A549 (cell line): ENCODE data around the gene SERP1. TPM values are rescaled to one million over a fixed set of nuclear protein-coding genes. Genes with fewer than 3 reads are reported as not detected.

Source experiments
- ATAC-seq, 2 experiments: fragments of 200-7000 bp in 1 of 2; fragments of >200 bp in 1 of 2; cut with Nextera tagmentation in 1 of 2; cut with Tn5 transposase in 1 of 2; 3 replicates each; pipeline versions ENCODE4 v1.8.0 to v1.9.1; 2018 to 2020; ENCODE audit warnings: mild to moderate bottlenecking in 1 of 2, moderate library complexity in 1 of 2
- CTCF ChIA-PET: fragments of 300-600 bp; sonication (Branson Sonifier 250); formaldehyde crosslinking; extraction: SDS; loops from one replicate; lab custom pipeline; 2021; ENCODE audit warnings: antibody characterized with exemption, inconsistent platforms; lab: Yijun Ruan, JAX
- POLR2A ChIA-PET: fragments of 350-600 bp; formaldehyde crosslinking; extraction: SDS; loops from one replicate; lab custom pipeline; 2021; ENCODE audit warnings: antibody characterized with exemption, inconsistent platforms; lab: Yijun Ruan, JAX
- DNase-seq, 2 experiments: peaks; one replicate each; pipeline versions ENCODE4 v3.0.0 to v3.0.0-alpha.2; 2011 to 2016; ENCODE audit warnings: low read depth in 1 of 2, low spot score in 1 of 2
- FAIRE-seq: peaks from 2 replicates; lab custom pipeline; 2011; peaks lifted over from hg19 to GRCh38; lab: Jason Lieb, UNC
- H3K27ac ChIP-seq, 2 experiments: fragments of >200 bp; sonication (Bioruptor Twin); formaldehyde crosslinking; 3 replicates each; pipeline ENCODE4 v1.5.1; 2016 to 2017
- H3K4me1 ChIP-seq: fragments of >200 bp; sonication (Bioruptor Twin); formaldehyde crosslinking; 3 replicates; pipeline ENCODE4 v1.6.1; 2016
- H3K4me2 ChIP-seq: fragments of >200 bp; sonication (Bioruptor Twin); formaldehyde crosslinking; 3 replicates; pipeline ENCODE4 v1.6.1; 2016
- H3K4me3 ChIP-seq: fragments of >200 bp; sonication (Bioruptor Twin); formaldehyde crosslinking; 3 replicates; pipeline ENCODE4 v1.5.1; 2016
- H3K9me3 ChIP-seq: fragments of >200 bp; sonication (Bioruptor Twin); formaldehyde crosslinking; 3 replicates; pipeline ENCODE4 v1.6.1; 2016
- CBX2 ChIP-seq: fragments of 200-600 bp; sonication (generic); IDR thresholded peaks from 2 replicates; pipeline ENCODE4 v1.6.1; 2016; ENCODE audit warnings: low read depth, mild to moderate bottlenecking, borderline replicate concordance
- CBX8 ChIP-seq: fragments of 200-600 bp; sonication (generic); IDR thresholded peaks from 2 replicates; pipeline ENCODE4 v1.6.1; 2016
- ESRRA ChIP-seq: fragments of 150-350 bp; IDR thresholded peaks from 2 replicates; pipeline ENCODE4 v1.6.1; 2014; ENCODE audit warnings: mild to moderate bottlenecking, low read length, borderline replicate concordance
- HOXB5 ChIP-seq: fragments of 250-450 bp; sonication (Bioruptor Pico); IDR thresholded peaks from 2 replicates; pipeline ENCODE4 v1.5.0; 2020; ENCODE audit warnings: mild to moderate bottlenecking, moderate library complexity
- JUN ChIP-seq, 2 experiments: fragments of >200 bp; sonication (Bioruptor Twin); formaldehyde crosslinking; IDR thresholded peaks; 2 replicates in 1 of 2; 3 replicates in 1 of 2; pipeline ENCODE4 v1.6.1; 2016 to 2017
- KDM5A ChIP-seq: fragments of 200-600 bp; sonication (generic); IDR thresholded peaks from 2 replicates; pipeline ENCODE4 v1.6.1; 2016; ENCODE audit warnings: antibody characterized with exemption, mild to moderate bottlenecking
- MAFK ChIP-seq: fragments of 450-650 bp; IDR thresholded peaks from 2 replicates; pipeline ENCODE4 v1.6.1; 2014; ENCODE audit not compliant: partially characterized antibody
- NFE2L2 ChIP-seq: fragments of 150-350 bp; conservative IDR thresholded peaks from 2 replicates; pipeline ENCODE4 v1.6.1; 2014; ENCODE audit warnings: low read length
- NR3C1 ChIP-seq: fragments of >200 bp; sonication (Bioruptor Twin); formaldehyde crosslinking; IDR thresholded peaks from 3 replicates; pipeline ENCODE4 v1.6.1; 2017
- PHF8 ChIP-seq: fragments of 200-600 bp; sonication (generic); IDR thresholded peaks from 2 replicates; pipeline ENCODE4 v1.6.1; 2016; ENCODE audit warnings: low read depth, mild to moderate bottlenecking, antibody characterized with exemption, moderate library complexity, borderline replicate concordance
- POLR2AphosphoS2 ChIP-seq: conservative IDR thresholded peaks from 2 replicates; pipeline ENCODE4 v1.6.1; 2012; ENCODE audit warnings: low read length, improper control_type of control experiment, inconsistent platforms
- RFX5 ChIP-seq: fragments of 450-650 bp; IDR thresholded peaks from 2 replicates; pipeline ENCODE4 v1.7.1; 2014; ENCODE audit warnings: antibody characterized with exemption, mild to moderate bottlenecking, moderate library complexity
- RNF2 ChIP-seq: fragments of 200-600 bp; sonication (generic); IDR thresholded peaks from 2 replicates; pipeline ENCODE4 v1.6.1; 2016; ENCODE audit warnings: low read depth, mild to moderate bottlenecking, antibody characterized with exemption, moderate library complexity, borderline replicate concordance
- SMC3 ChIP-seq: fragments of >200 bp; sonication (Bioruptor Twin); formaldehyde crosslinking; IDR thresholded peaks from 3 replicates; pipeline ENCODE4 v1.6.1; 2018; ENCODE audit warnings: inconsistent platforms
- TP53 ChIP-seq: fragments of 250-450 bp; sonication (Bioruptor Pico); IDR thresholded peaks from 2 replicates; pipeline ENCODE4 v1.5.0; 2021; ENCODE audit warnings: mild to moderate bottlenecking, moderate library complexity
- ZC3H11A ChIP-seq: fragments of 450-650 bp; IDR thresholded peaks from 2 replicates; pipeline ENCODE4 v1.6.1; 2014; ENCODE audit warnings: antibody characterized with exemption, mild to moderate bottlenecking
- ZFP36 ChIP-seq: fragments of 450-650 bp; IDR thresholded peaks from 2 replicates; pipeline ENCODE4 v1.6.1; 2014; ENCODE audit warnings: borderline replicate concordance; ENCODE audit not compliant: partially characterized antibody
- WGBS: methylation state at CpG from one replicate; pipeline ENCODE4 v1.1.6; 2017; ENCODE audit errors: missing lambda C conversion rate; 5-methylcytosine and 5-hydroxymethylcytosine counted together
- polyA plus RNA-seq, 4 experiments: library from polyadenylated mRNA; depleted of rRNA in 3 of 4; stranded (reverse); fragments of >200 nt; fragmentation: RNase III in 1 of 4; extraction: RNeasy Plus Mini Kit Qiagen cat#74134 plus additional on column Dnase treatment in 1 of 4; gene quantifications; 2 replicates in 3 of 4; 3 replicates in 1 of 4; pipeline ENCODE4 v1.2.3, GENCODE V29; 2011 to 2017
- TF ChIP-seq, protein P1 (sequence below): fragments of >200 bp; sonication (Bioruptor Twin); formaldehyde crosslinking; IDR thresholded peaks from 3 replicates; pipeline ENCODE4 v1.5.1; 2016
- TF ChIP-seq, protein P2 (sequence below): fragments of 250-450 bp; sonication (Bioruptor Pico); IDR thresholded peaks from 2 replicates; pipeline ENCODE4 v1.5.0; 2021; ENCODE audit warnings: mild to moderate bottlenecking, moderate library complexity, borderline replicate concordance
- TF ChIP-seq, protein P3 (sequence below): fragments of 150-350 bp; IDR thresholded peaks from 2 replicates; pipeline ENCODE4 v1.6.1; 2014; ENCODE audit warnings: low read depth, mild to moderate bottlenecking, low read length
- TF ChIP-seq, protein P4 (sequence below): IDR thresholded peaks from 2 replicates; pipeline ENCODE4 v1.6.1; 2012
- TF ChIP-seq, protein P5 (sequence below): fragments of >200 bp; sonication (Bioruptor Twin); formaldehyde crosslinking; IDR thresholded peaks from 2 replicates; pipeline ENCODE4 v1.6.1; 2016

SERP1 gene
- polyA plus RNA-seq, 2 of the 4 experiments (the other 2 are of a cell fraction): 84.3 to 94.7 TPM

DNA sequence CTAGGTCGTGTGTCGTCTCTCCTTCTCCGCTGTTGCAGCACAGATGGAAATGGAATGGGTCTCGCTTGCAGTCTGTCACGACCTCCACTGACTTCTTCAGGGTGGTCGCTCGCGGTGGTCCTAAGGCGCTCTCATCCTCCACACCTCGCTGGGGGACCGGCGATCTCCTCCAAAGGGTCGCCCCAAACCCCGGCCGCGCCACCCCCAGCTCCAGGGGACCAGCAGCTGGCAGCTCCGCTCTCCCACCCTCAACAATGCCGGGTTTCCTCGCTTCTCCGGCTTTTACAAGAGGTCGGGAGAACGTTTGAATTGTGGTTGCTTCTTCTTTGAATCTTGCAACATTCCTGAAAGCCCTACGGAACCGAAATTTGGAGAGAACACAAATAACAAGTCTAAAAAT is 25.9 kb downstream of the SERP1 start:
- no peak for FAIRE-seq
- H3K9me3 ChIP-seq: no peaks in the 10 kb centered on the region
- peak overlapping the region; percentile 39 for H3K4me3 ChIP-seq
- 63% methylated on average over 24 of the region's 24 CpGs for WGBS
- CTCF ChIA-PET: interaction anchor here (0.6 to 2.4 kb wide), 4 partner anchors 11 to 216 kb away, joined by 3 to 12 read pairs (median 4); no protein-coding TSS in a partner anchor
- ATAC-seq: peak; percentile 34 to 45; a peak in 3 of 6 replicates
- no peak overlapping the region for H3K27ac ChIP-seq
- no peaks in the 10 kb centered on the region for H3K4me1 ChIP-seq
- no peak for DNase-seq
- TF ChIP-seq RFX5 (no peak), KDM5A (no peak), HOXB5 (CRISPR knock-in tag) (no peak), NR3C1 (no peak), ZFP36 (no peak), ZC3H11A (no peak)
- TF ChIP-seq, protein P1, sequence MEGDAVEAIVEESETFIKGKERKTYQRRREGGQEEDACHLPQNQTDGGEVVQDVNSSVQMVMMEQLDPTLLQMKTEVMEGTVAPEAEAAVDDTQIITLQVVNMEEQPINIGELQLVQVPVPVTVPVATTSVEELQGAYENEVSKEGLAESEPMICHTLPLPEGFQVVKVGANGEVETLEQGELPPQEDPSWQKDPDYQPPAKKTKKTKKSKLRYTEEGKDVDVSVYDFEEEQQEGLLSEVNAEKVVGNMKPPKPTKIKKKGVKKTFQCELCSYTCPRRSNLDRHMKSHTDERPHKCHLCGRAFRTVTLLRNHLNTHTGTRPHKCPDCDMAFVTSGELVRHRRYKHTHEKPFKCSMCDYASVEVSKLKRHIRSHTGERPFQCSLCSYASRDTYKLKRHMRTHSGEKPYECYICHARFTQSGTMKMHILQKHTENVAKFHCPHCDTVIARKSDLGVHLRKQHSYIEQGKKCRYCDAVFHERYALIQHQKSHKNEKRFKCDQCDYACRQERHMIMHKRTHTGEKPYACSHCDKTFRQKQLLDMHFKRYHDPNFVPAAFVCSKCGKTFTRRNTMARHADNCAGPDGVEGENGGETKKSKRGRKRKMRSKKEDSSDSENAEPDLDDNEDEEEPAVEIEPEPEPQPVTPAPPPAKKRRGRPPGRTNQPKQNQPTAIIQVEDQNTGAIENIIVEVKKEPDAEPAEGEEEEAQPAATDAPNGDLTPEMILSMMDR: no peak
- TF ChIP-seq, protein P2, sequence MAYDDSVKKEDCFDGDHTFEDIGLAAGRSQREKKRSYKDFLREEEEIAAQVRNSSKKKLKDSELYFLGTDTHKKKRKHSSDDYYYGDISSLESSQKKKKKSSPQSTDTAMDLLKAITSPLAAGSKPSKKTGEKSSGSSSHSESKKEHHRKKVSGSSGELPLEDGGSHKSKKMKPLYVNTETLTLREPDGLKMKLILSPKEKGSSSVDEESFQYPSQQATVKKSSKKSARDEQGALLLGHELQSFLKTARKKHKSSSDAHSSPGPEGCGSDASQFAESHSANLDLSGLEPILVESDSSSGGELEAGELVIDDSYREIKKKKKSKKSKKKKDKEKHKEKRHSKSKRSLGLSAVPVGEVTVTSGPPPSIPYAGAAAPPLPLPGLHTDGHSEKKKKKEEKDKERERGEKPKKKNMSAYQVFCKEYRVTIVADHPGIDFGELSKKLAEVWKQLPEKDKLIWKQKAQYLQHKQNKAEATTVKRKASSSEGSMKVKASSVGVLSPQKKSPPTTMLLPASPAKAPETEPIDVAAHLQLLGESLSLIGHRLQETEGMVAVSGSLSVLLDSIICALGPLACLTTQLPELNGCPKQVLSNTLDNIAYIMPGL: no peak
- TF ChIP-seq, protein P3, sequence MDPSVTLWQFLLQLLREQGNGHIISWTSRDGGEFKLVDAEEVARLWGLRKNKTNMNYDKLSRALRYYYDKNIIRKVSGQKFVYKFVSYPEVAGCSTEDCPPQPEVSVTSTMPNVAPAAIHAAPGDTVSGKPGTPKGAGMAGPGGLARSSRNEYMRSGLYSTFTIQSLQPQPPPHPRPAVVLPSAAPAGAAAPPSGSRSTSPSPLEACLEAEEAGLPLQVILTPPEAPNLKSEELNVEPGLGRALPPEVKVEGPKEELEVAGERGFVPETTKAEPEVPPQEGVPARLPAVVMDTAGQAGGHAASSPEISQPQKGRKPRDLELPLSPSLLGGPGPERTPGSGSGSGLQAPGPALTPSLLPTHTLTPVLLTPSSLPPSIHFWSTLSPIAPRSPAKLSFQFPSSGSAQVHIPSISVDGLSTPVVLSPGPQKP: no peak
- POLR2A ChIA-PET: no interaction called here
- H3K4me2 ChIP-seq: peak overlapping the region; percentile 65

DNA sequence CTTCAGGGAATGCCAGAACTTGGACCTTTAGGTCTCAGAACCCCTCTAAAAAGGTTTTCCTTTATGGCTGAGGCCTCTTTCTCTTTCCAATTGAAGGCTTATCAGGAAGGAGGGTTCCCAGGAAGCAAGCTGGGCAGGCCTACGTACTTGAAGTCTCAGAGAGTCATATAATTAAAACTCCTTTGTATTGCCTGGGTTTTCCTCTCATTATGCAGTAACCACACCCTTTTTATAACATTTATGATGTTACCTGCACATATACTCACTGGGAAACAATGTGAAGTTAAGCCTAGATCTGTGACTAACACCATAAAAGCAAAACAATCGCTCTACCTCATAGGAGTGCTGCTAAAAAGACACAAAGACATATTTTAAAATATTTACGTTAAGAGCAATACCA is 27.3 kb downstream of the SERP1 start:
- no peak overlapping the region for H3K27ac ChIP-seq
- whole genome bisulfite sequencing: 73% methylated on average over 3 of the region's 3 CpGs

DNA sequence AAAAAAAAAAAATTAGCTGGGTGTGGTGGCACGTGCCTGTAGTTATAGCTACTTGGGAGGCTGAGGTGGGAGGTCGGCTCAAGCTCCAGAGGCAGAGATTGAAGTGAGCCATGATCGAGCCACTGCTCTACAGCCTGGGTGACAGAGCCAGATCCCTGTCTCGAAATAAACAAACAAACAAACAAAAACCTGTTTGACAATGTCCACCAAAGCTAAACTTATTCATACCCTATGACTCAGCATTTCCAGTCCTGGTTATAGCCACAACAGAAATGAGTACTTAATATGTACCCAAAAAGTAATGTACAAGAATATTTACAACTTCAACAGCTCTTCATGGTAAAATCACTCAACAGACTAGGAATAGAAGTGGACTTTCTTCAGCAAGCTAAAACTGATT is 31.1 kb downstream of the SERP1 start:
- FAIRE-seq: no peak
- TF ChIP-seq ESRRA (no peak), PHF8 (no peak), MAFK (peak; percentile 92), ZC3H11A (no peak), NFE2L2 (peak; percentile 82), POLR2AphosphoS2 (no peak), CBX2 (no peak), TP53 (CRISPR knock-in tag) (no peak), JUN (IDR thresholded peaks at IDR 0.05) (no peak), RNF2 (no peak)
- TF ChIP-seq, protein P4, sequence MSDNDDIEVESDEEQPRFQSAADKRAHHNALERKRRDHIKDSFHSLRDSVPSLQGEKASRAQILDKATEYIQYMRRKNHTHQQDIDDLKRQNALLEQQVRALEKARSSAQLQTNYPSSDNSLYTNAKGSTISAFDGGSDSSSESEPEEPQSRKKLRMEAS: no peak
- H3K27ac ChIP-seq: no peak overlapping the region
- H3K4me3 ChIP-seq: no peak overlapping the region
- 82% methylated on average over 4 of the region's 4 CpGs for WGBS
- no peaks in the 10 kb centered on the region for H3K9me3 ChIP-seq
- no peak for ATAC-seq
- CTCF ChIA-PET: no interaction called here
- POLR2A ChIA-PET: interaction anchor here (0.7 to 1.0 kb wide), 2 partner anchors 31 to 62 kb away, joined by 3 to 4 read pairs; partner anchors contain the start of genes EIF2A and SERP1
- DNase-seq: no peak
- no peaks in the 10 kb centered on the region for H3K4me1 ChIP-seq
- H3K4me2 ChIP-seq: no peak overlapping the region

More for the DNA sequence above, 27.3 kb downstream of the SERP1 start:
- no peaks in the 10 kb centered on the region for H3K4me1 ChIP-seq
- no peak for ATAC-seq
- FAIRE-seq: no peak
- H3K9me3 ChIP-seq: no peaks in the 10 kb centered on the region
- DNase-seq: no peak
- no peak for TF ChIP-seq CBX8
- TF ChIP-seq SMC3: no peak
- TF ChIP-seq, protein P5, sequence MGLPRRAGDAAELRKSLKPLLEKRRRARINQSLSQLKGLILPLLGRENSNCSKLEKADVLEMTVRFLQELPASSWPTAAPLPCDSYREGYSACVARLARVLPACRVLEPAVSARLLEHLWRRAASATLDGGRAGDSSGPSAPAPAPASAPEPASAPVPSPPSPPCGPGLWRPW: no peak
- POLR2A ChIA-PET: no interaction called here
- CTCF ChIA-PET: interaction anchor here (1.1 to 1.3 kb wide), 2 partner anchors 16 to 291 kb away, joined by 3 read pairs; no protein-coding TSS in a partner anchor
- no peak overlapping the region for H3K4me3 ChIP-seq
- no peak overlapping the region for H3K4me2 ChIP-seq
